Sigmoid colon (tissue), 4 donors: ENCODE results near the gene MMS19.
"Not testable (repeated sequence)": the region's sequence is repeated elsewhere in the genome, so short reads cannot be mapped to it uniquely, and the experiment has no call there.

Experiments used
- CTCF ChIP-seq, 4 experiments: fragments of 450-650 bp in 3 of 4; fragments of 200-600 bp in 1 of 4; IDR thresholded peaks; one replicate each; pipeline ENCODE4 v1.5.1; 2016 to 2019; ENCODE audit warnings: antibody characterized with exemption in 4 of 4, mild to moderate bottlenecking in 3 of 4, moderate library complexity in 2 of 4
- POLR2AphosphoS5 ChIP-seq, 4 donors: sonication (generic); formaldehyde crosslinking; IDR thresholded peaks; one replicate each; pipeline ENCODE4 v1.6.1; 2017; ENCODE audit warnings: antibody characterized with exemption in 4 of 4

- not testable (repeated sequence) for TF ChIP-seq CTCF, POLR2AphosphoS5 (IDR thresholded peaks at IDR 0.05)
Measured at GRCh38 chr10:97423757-97424098, 74.5 kb downstream of the MMS19 start.
